ENCODE measurements around the gene VAV2.

VAV2 gene

DNA sequence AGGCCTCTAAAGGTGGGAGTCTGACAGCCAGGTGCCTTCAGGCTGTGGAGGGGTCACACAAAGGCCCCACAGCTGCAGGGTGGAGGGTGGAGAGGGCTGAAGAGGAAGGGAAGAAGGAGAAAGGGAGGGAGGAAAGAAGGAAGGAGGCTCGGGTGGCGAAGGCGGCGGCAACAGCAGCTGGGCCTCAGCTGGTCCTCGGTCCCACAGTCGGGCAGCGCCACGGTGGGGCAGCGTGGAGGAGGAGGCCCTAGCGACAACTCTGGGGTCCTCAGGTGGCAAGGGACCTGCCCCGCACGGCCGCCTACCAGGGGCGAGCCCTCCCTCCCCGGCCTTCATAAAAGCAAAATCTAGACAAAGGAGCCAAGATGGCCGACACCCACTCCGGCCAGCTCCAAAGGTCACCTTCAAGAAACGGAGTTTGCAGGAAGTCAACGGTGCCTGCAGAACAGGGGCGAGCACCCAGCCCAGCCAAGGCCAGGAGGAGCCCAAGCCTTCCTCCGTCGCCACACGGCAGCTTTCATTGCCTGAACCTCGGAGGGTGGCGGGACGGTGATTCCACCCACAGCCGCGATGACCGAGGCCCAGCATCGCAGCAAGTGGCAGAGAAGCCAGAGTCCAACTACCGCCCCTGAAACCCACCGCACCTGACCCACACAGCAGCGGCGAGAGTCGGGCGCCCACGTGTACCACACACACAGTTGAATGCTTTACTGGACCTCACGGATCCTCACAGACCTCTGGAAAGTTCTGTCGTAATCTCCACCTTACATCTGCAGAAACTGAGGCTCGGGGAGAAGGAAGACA, 98.7 kb downstream of the VAV2 start:
- FAIRE-seq (no peak), DNase-seq (ENCODE audit: insufficient read length, low spot score) (no peak)
- TF ChIP-seq, protein P1, sequence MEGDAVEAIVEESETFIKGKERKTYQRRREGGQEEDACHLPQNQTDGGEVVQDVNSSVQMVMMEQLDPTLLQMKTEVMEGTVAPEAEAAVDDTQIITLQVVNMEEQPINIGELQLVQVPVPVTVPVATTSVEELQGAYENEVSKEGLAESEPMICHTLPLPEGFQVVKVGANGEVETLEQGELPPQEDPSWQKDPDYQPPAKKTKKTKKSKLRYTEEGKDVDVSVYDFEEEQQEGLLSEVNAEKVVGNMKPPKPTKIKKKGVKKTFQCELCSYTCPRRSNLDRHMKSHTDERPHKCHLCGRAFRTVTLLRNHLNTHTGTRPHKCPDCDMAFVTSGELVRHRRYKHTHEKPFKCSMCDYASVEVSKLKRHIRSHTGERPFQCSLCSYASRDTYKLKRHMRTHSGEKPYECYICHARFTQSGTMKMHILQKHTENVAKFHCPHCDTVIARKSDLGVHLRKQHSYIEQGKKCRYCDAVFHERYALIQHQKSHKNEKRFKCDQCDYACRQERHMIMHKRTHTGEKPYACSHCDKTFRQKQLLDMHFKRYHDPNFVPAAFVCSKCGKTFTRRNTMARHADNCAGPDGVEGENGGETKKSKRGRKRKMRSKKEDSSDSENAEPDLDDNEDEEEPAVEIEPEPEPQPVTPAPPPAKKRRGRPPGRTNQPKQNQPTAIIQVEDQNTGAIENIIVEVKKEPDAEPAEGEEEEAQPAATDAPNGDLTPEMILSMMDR (IDR thresholded peaks at IDR 0.05; ENCODE audit: insufficient read depth, missing control alignments) = no peak

DNA sequence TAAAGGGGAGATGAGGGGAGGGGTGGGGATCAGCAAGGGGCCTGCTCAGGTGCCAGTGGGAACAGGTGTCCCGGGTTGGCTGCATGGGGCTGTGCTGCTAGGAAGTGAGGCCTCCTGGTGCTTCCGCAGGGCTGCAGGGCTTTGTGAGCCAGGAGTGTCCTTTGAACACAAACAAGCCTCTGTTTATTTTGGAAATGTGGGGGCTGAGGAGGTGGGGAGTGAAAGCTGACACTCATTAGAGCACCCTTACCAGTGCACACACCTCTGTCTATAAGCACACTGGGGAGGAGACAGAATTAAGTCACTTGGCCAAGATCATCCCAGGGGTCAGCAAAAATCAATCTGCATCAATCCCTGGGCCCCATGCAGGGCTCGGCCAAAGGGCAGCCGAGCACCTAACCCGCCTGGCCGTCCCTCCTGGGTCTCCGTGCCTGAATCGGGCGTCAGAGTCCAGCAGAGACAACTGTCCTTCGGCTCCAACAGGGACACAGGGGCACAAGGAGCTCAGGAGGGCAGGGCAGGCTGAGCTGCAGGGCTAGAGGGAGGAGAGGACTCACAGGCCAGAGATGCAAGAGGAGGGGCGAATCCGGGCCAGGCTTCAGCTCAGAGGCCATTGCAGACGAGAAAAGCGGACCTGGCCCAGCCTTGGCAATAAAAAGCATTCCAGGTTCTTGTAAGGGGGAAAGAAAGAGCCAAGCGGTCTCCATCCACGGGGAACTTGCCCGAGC, 99.8 kb downstream of the VAV2 start:
- TF ChIP-seq, protein P1 (IDR thresholded peaks at IDR 0.05; ENCODE audit: insufficient read depth, missing control alignments) = no peak
- no peak for FAIRE-seq
- DNase-seq (ENCODE audit: insufficient read length, low spot score) = no peak

DNA sequence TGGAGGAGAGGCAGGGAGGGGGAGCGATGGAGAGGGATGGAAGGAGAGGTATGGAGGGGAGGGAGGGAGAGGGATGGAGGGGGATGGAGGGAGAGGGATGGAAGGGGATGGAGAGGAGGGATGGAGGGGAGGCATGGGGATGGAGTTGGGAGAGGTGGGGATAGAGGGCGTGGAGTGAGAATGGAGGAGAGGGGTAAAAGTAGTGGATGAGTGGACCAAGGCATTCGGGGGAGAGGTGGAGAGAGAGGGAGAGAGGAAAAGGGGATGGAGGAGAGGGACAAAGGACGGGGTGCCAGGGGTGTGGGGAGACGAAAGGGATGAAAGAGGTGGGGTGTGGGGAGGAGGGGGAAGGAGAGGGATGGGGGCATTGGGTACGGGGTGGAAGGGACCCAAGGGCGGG, 100.4 kb downstream of the VAV2 start:
- TF ChIP-seq, protein P1 (IDR thresholded peaks at IDR 0.05; ENCODE audit: insufficient read depth, missing control alignments) = no peak
- FAIRE-seq (no peak), DNase-seq (ENCODE audit: insufficient read length, low spot score) (no peak)

DNA sequence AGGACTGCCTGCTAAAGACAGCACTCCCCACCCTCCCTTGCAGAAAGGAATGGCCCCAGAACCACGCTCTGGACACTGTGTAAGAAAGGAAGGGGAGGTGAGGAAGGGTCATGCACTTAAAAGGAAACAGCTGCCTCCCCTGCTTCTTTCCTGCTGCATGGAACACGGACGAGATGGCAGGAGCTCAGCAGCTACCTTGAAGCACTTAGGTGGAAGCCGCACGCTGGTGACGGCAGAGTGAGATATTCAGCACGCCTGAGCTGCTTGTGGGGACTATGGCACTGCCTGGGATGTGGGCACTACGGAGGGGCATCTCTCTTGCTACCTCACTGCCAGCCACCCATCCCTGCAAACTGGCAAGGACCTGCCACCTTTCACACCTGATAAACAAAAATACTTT, 101.5 kb downstream of the VAV2 start:
- TF ChIP-seq, protein P1 (IDR thresholded peaks at IDR 0.05; ENCODE audit: insufficient read depth, missing control alignments) = no peak
- FAIRE-seq = no peak

DNA sequence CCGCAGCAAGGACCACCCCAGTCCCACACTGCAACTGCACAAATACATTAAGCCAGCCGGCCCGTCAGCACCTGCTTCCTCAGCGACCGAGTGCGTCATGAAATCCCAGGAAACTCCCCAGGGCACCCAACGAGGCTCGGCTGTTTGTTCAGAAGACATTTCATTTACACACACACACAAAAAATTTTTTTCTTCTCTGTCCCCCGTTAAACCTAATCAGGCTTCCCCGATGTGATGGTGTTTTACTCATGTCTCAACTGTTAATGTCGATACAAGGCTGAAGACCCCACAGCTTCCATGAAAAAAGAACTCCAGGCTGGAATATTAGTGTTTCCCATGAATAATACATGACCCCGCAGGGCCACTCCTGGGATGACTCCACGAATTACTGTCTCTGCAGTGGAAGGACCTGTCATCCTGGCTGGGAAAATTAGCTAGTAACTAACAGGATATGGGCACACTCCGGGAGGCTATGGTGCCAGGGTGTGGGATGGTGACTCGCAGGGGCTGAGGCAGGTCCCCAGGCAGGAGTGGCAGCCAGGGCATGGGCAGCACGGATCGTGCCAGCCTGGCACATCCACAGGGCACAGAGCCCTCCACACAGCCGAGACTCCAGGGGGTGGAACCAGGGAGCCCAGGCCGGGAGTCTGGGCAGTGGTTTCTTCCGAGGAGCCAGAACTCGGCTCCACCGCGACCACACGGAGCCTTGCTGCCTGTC, 102.4 kb downstream of the VAV2 start:
- DNase-seq (ENCODE audit: insufficient read length, low spot score) (no peak), FAIRE-seq (no peak)
- TF ChIP-seq, protein P1 (IDR thresholded peaks at IDR 0.05; ENCODE audit: insufficient read depth, missing control alignments) = no peak

More for the DNA sequence above, 101.5 kb downstream of the VAV2 start:
- no peak for DNase-seq (ENCODE audit: insufficient read length, low spot score)

DNA sequence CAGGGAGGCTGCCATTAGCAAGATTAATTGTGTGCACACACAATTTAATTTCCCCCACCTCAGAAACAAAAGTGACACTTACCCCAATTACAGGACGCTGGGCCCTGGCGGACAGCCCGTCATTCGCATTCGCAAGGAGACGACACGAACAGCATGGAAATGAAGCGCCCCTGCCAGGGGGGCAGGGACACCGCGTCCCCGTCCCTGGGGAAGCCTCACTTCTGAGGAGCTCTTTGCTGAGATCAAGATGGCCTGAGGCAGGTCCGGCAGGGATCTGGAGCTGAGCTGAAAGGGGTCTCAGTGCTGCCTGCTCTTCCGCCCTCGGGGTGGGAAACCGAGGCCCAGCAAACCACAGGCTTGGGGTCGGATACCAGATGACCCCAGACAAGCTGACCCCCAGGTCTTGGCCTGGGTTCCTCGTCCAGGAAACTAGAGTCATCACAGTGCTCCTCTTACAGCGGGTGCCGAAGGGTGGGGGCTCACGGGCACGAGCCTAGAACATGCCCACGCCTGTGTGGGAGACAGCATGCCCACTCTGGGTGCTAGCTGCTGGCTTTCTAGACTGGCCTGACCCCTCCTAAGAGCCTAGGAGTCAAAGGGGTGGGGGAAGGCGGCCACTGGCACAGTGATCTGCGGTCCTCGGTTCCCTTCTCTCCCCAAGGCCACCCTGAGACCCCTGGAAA, 103.2 kb downstream of the VAV2 start:
- DNase-seq (ENCODE audit: insufficient read length, low spot score) = no peak
- FAIRE-seq = no peak
- TF ChIP-seq, protein P1 (IDR thresholded peaks at IDR 0.05; ENCODE audit: insufficient read depth, missing control alignments) = no peak

Measured in D721Med (cell line).